ENCODE data around the gene HOXA1.

Gene HOXA1

GRCh38 chr7:27098578-27099451, 3.0 kb upstream of the HOXA1 start:
- Histone ChIP-seq H3K9me3 (ENCODE audit: control insufficient read depth, insufficient read depth, low read length) (no peaks in the 10 kb centered on the region), H3K9ac (ENCODE audit: low read depth, low read length) (peak overlapping the region; percentile 50; the same call in 1 of the 2 replicates), H3K4me1 (ENCODE audit: insufficient read depth, low read length) (peaks cover 25% of the 10 kb centered on the region), H3K36me3 (ENCODE audit: insufficient read depth, low read length) (no peaks in the 10 kb centered on the region)

- H3K9ac ChIP-seq (ENCODE audit: low read depth, low read length) = peak overlapping the region; percentile 50; the same call in 1 of the 2 replicates
- no peaks in the 10 kb centered on the region for H3K36me3 ChIP-seq (ENCODE audit: insufficient read depth, low read length)
- H3K9me3 ChIP-seq (ENCODE audit: control insufficient read depth, insufficient read depth, low read length) = no peaks in the 10 kb centered on the region
- peaks cover 30% of the 10 kb centered on the region for H3K4me1 ChIP-seq (ENCODE audit: insufficient read depth, low read length)
Measured at GRCh38 chr7:27097686-27098577, 2.1 kb upstream of the HOXA1 start.

- Histone ChIP-seq H3K9me3 (ENCODE audit: control insufficient read depth, insufficient read depth, low read length) (no peaks in the 10 kb centered on the region), H3K4me1 (ENCODE audit: insufficient read depth, low read length) (peaks cover 40% of the 10 kb centered on the region), H3K36me3 (ENCODE audit: insufficient read depth, low read length) (no peaks in the 10 kb centered on the region), H3K9ac (ENCODE audit: low read depth, low read length) (peak overlapping the region; percentile 74; the same call in 1 of the 2 replicates)
Measured at GRCh38 chr7:27096768-27097514, 1.1 kb upstream of the HOXA1 start.

GRCh38 chr7:27095050-27095896, 527 bp downstream of the HOXA1 start:
- H3K36me3 ChIP-seq (ENCODE audit: insufficient read depth, low read length) = no peaks in the 10 kb centered on the region
- no peaks in the 10 kb centered on the region for H3K9me3 ChIP-seq (ENCODE audit: control insufficient read depth, insufficient read depth, low read length)
- peak overlapping the region; percentile 74; the same call in 1 of the 2 replicates for H3K9ac ChIP-seq (ENCODE audit: low read depth, low read length)
- H3K4me1 ChIP-seq (ENCODE audit: insufficient read depth, low read length) = peaks cover 47% of the 10 kb centered on the region

- Histone ChIP-seq H3K9me3 (ENCODE audit: control insufficient read depth, insufficient read depth, low read length) (no peaks in the 10 kb centered on the region), H3K9ac (ENCODE audit: low read depth, low read length) (peak overlapping the region; percentile 74; the same call in 1 of the 2 replicates), H3K36me3 (ENCODE audit: insufficient read depth, low read length) (no peaks in the 10 kb centered on the region), H3K4me1 (ENCODE audit: insufficient read depth, low read length) (peaks cover 47% of the 10 kb centered on the region)
Measured at GRCh38 chr7:27094304-27095049, 1.3 kb downstream of the HOXA1 start.

- H3K36me3 ChIP-seq (ENCODE audit: insufficient read depth, low read length) = no peaks in the 10 kb centered on the region
- no peak overlapping the region for H3K9ac ChIP-seq (ENCODE audit: low read depth, low read length)
- H3K4me1 ChIP-seq (ENCODE audit: insufficient read depth, low read length) = peaks cover 47% of the 10 kb centered on the region
- H3K9me3 ChIP-seq (ENCODE audit: control insufficient read depth, insufficient read depth, low read length) = no peaks in the 10 kb centered on the region
Measured at GRCh38 chr7:27093184-27093895, 2.5 kb downstream of the HOXA1 start.

GRCh38 chr7:27092819-27093110, 3.0 kb downstream of the HOXA1 start:
- Histone ChIP-seq H3K9ac (ENCODE audit: low read depth, low read length) (no peak overlapping the region), H3K36me3 (ENCODE audit: insufficient read depth, low read length) (no peaks in the 10 kb centered on the region), H3K4me1 (ENCODE audit: insufficient read depth, low read length) (peaks cover 44% of the 10 kb centered on the region), H3K9me3 (ENCODE audit: control insufficient read depth, insufficient read depth, low read length) (no peaks in the 10 kb centered on the region)

- H3K36me3 ChIP-seq (ENCODE audit: insufficient read depth, low read length) = no peaks in the 10 kb centered on the region
- H3K4me1 ChIP-seq (ENCODE audit: insufficient read depth, low read length) = peaks cover 41% of the 10 kb centered on the region
- H3K9me3 ChIP-seq (ENCODE audit: control insufficient read depth, insufficient read depth, low read length) = no peaks in the 10 kb centered on the region
- H3K9ac ChIP-seq (ENCODE audit: low read depth, low read length) = no peak overlapping the region
Measured at GRCh38 chr7:27091941-27092818, 3.6 kb downstream of the HOXA1 start.

- no peak overlapping the region for H3K9ac ChIP-seq (ENCODE audit: low read depth, low read length)
- H3K36me3 ChIP-seq (ENCODE audit: insufficient read depth, low read length) = no peaks in the 10 kb centered on the region
- H3K9me3 ChIP-seq (ENCODE audit: control insufficient read depth, insufficient read depth, low read length) = no peaks in the 10 kb centered on the region
- H3K4me1 ChIP-seq (ENCODE audit: insufficient read depth, low read length) = peaks cover 41% of the 10 kb centered on the region
Measured at GRCh38 chr7:27091105-27091504, 4.7 kb downstream of the HOXA1 start.

- Histone ChIP-seq H3K9ac (ENCODE audit: low read depth, low read length) (no peak overlapping the region), H3K4me1 (ENCODE audit: insufficient read depth, low read length) (peaks cover 29% of the 10 kb centered on the region), H3K36me3 (ENCODE audit: insufficient read depth, low read length) (no peaks in the 10 kb centered on the region), H3K9me3 (ENCODE audit: control insufficient read depth, insufficient read depth, low read length) (no peaks in the 10 kb centered on the region)
Measured at GRCh38 chr7:27088002-27088922, 7.5 kb downstream of the HOXA1 start.

GRCh38 chr7:27083646-27084045, 12.2 kb downstream of the HOXA1 start:
- H3K4me1 ChIP-seq (ENCODE audit: insufficient read depth, low read length) = peaks cover 12% of the 10 kb centered on the region
- H3K36me3 ChIP-seq (ENCODE audit: insufficient read depth, low read length) = no peaks in the 10 kb centered on the region
- H3K9me3 ChIP-seq (ENCODE audit: control insufficient read depth, insufficient read depth, low read length) = no peaks in the 10 kb centered on the region
- no peak overlapping the region for H3K9ac ChIP-seq (ENCODE audit: low read depth, low read length)

Measured in ES-I3 (cell line).